ENCODE data around the gene MAST4. TPM values are rescaled to one million over a fixed set of nuclear protein-coding genes. Genes with fewer than 3 reads are reported as not detected.

Gene MAST4
- total RNA-seq, 1 donor from 2014 or later, result 52.6 TPM

DNA sequence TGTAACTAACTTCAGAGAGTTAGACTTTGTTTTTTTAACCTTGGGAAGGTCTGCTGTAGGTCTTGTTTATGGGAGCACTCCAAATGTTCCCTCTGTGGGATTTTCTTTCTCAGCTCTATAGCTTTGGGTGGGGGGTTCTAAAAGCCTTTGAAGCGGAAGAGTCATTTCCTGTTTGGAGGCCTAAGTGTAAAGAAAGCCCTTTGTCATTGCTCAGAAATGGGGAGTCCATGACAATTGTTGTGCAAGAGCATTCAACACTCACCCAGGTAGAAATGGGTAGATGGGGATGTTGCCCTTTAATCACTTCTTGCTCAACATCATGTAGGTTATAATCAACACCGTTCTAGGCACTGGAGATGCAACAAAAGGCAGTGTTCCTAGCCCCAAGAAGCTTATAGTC, 30.3 kb upstream of the MAST4 start:
- H3K36me3 ChIP-seq, result no peaks in the 10 kb centered on the region
- H3K4me3 ChIP-seq, result no peak overlapping the region
- no peak overlapping the region for H3K27ac ChIP-seq
- no peaks in the 10 kb centered on the region for H3K4me1 ChIP-seq
- H3K27me3 ChIP-seq, result no peaks in the 10 kb centered on the region
- ATAC-seq (no peak), DNase-seq (no peak)
- no peaks in the 10 kb centered on the region for H3K9me3 ChIP-seq
- TF ChIP-seq, protein P1, sequence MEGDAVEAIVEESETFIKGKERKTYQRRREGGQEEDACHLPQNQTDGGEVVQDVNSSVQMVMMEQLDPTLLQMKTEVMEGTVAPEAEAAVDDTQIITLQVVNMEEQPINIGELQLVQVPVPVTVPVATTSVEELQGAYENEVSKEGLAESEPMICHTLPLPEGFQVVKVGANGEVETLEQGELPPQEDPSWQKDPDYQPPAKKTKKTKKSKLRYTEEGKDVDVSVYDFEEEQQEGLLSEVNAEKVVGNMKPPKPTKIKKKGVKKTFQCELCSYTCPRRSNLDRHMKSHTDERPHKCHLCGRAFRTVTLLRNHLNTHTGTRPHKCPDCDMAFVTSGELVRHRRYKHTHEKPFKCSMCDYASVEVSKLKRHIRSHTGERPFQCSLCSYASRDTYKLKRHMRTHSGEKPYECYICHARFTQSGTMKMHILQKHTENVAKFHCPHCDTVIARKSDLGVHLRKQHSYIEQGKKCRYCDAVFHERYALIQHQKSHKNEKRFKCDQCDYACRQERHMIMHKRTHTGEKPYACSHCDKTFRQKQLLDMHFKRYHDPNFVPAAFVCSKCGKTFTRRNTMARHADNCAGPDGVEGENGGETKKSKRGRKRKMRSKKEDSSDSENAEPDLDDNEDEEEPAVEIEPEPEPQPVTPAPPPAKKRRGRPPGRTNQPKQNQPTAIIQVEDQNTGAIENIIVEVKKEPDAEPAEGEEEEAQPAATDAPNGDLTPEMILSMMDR (IDR thresholded peaks at IDR 0.05), result no peak
- intact Hi-C loops (cut with DNase I), result no loop called here

DNA sequence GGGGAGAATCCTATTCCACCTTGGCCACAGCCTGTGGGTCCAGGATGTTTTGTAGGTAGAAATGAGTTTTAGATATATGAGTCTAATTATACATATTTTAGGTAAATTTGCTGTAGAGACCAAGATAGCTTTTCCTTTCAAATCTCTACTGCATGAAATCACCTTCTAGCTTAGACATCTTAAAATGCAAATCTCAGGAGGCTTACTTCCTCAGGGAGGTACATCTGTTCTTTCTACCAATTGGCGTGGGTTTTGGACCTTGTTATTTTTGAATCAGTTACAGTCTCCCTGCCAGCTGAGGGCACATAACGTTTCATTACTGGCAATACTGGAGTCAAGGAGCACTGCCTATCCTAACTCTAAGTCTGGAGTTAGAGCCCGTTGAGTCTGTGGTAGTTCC, 28.7 kb upstream of the MAST4 start:
- Histone ChIP-seq H3K36me3 (no peaks in the 10 kb centered on the region), H3K27me3 (no peaks in the 10 kb centered on the region), H3K9me3 (no peaks in the 10 kb centered on the region), H3K27ac (no peak overlapping the region), H3K4me1 (no peaks in the 10 kb centered on the region), H3K4me3 (no peak overlapping the region)
- intact Hi-C loops (cut with DNase I), result no loop called here
- no peak for DNase-seq
- TF ChIP-seq, protein P1 (IDR thresholded peaks at IDR 0.05), result no peak
- ATAC-seq, result no peak

DNA sequence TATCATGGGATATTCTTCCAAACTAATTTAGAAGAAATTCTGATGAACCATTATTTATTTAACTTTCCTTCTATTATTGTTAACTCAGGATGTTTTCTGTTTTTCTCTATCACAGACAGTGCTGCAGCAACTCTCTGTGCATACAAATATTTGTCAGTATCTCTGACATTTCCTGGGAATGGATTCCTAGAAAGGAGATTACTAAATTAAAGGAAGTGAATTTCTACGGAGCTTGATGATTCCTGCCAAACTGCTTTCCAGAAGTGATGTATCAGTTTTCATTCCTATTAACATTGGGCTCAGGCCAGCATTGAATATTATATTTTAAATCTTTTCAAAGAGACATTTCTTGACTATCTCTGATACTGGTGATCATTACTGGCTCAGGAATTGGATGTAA, 26.0 kb upstream of the MAST4 start:
- H3K4me3 ChIP-seq, result no peak overlapping the region
- no peak for ATAC-seq
- no peaks in the 10 kb centered on the region for H3K27me3 ChIP-seq
- H3K4me1 ChIP-seq, result peaks cover 4% of the 10 kb centered on the region
- TF ChIP-seq, protein P1 (IDR thresholded peaks at IDR 0.05), result no peak
- no peak for DNase-seq
- H3K36me3 ChIP-seq, result no peaks in the 10 kb centered on the region
- intact Hi-C loops (cut with DNase I), result no loop called here
- no peak overlapping the region for H3K27ac ChIP-seq
- H3K9me3 ChIP-seq, result no peaks in the 10 kb centered on the region

GRCh38 chr5:66573733-66574132, 22.5 kb upstream of the MAST4 start:
- Histone ChIP-seq H3K4me3 (no peak overlapping the region), H3K9me3 (no peaks in the 10 kb centered on the region), H3K4me1 (peaks cover 4% of the 10 kb centered on the region), H3K27ac (no peak overlapping the region), H3K27me3 (no peaks in the 10 kb centered on the region), H3K36me3 (no peaks in the 10 kb centered on the region)
- TF ChIP-seq, protein P1 (IDR thresholded peaks at IDR 0.05), result no peak
- ATAC-seq (no peak), DNase-seq (no peak)
- intact Hi-C loops (cut with DNase I), result no loop called here

DNA sequence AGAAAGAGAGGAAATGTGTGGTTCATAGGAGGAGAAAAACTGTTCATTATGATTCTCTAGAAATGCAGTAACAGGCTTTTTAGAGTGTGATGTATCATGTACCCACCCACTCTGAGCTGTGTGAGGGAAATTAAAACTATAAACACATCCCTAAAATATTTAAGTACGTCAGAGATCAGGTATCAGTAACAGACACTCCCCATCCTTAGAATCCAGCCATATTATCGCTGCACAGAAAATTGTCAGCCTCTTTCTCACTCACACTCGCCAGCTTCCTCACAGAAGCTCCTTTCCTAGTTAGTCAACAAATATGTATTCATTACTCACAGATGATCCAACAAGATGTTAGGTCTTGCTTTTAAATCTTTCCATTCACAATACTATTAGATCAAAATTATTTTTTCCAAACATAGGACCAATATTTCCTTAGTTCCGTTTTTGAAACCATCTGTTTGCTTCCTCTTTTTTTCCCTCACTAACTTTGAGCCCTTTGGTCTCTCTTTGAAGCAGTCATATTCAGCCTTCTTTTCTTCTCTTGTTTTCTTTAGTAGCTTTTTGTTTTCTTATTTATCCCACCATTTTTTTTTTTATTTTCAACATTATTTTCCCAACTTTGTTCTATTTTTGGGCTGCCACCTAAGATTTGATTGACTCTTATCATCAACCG, 13.6 kb upstream of the MAST4 start:
- TF ChIP-seq, protein P1 (IDR thresholded peaks at IDR 0.05), result no peak
- no peak overlapping the region for H3K27ac ChIP-seq
- no peak for DNase-seq
- H3K9me3 ChIP-seq, result no peaks in the 10 kb centered on the region
- intact Hi-C loops (cut with DNase I), result no loop called here
- no peaks in the 10 kb centered on the region for H3K4me1 ChIP-seq
- H3K4me3 ChIP-seq, result no peak overlapping the region
- no peaks in the 10 kb centered on the region for H3K27me3 ChIP-seq
- H3K36me3 ChIP-seq, result no peaks in the 10 kb centered on the region
- no peak for ATAC-seq

DNA sequence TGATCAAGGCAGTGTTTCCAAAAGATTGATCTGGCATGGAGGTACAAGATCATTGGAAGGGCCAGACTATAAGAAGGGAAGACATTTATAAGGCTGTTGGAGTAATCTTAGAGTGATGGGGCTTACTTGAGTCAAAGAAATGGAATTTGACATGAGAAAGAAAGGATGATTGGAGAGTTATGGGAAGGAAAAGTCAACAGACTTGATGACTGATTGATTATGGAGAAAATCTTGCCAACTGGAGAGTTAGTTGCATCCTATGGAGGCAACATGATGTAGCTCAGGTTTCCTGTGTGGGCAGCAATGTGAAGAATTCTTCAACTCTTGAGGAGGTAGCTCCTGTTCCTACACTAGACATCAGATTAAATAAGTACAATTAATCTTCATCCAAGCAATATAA, 10.9 kb upstream of the MAST4 start:
- no peak for DNase-seq
- Histone ChIP-seq H3K4me1 (no peaks in the 10 kb centered on the region), H3K36me3 (no peaks in the 10 kb centered on the region), H3K4me3 (no peak overlapping the region), H3K27ac (no peak overlapping the region), H3K9me3 (no peaks in the 10 kb centered on the region), H3K27me3 (no peaks in the 10 kb centered on the region)
- intact Hi-C loops (cut with DNase I), result no loop called here
- no peak for ATAC-seq
- TF ChIP-seq, protein P1 (IDR thresholded peaks at IDR 0.05), result no peak
